ENCODE data around the gene PLCXD3.
"Not testable (repeated sequence)": the region's sequence is repeated elsewhere in the genome, so short reads cannot be mapped to it uniquely, and the experiment has no call there.

The PLCXD3 gene

GRCh38 chr5:41339339-41339738, 171.1 kb downstream of the PLCXD3 start:
- DNase-seq = no peak

- DNase-seq = no peak
Measured at GRCh38 chr5:41338136-41338675, 172.2 kb downstream of the PLCXD3 start.

GRCh38 chr5:41337724-41338123, 172.7 kb downstream of the PLCXD3 start:
- no peak for DNase-seq

- no peak for DNase-seq
Measured at GRCh38 chr5:41337216-41337615, 173.2 kb downstream of the PLCXD3 start.

- no peak for DNase-seq
Measured at GRCh38 chr5:41336471-41336870, 173.9 kb downstream of the PLCXD3 start.

GRCh38 chr5:41335596-41336181, 174.7 kb downstream of the PLCXD3 start:
- no peak for DNase-seq

GRCh38 chr5:41334758-41335157, 175.6 kb downstream of the PLCXD3 start:
- DNase-seq = no peak

GRCh38 chr5:41334221-41334620, 176.2 kb downstream of the PLCXD3 start:
- DNase-seq = no peak

GRCh38 chr5:41325074-41325473, 185.3 kb downstream of the PLCXD3 start:
- DNase-seq = no peak

- DNase-seq = not testable (repeated sequence)
Measured at GRCh38 chr5:41322826-41323225, 187.6 kb downstream of the PLCXD3 start.

GRCh38 chr5:41312478-41313060, 197.8 kb downstream of the PLCXD3 start:
- DNase-seq = no peak

GRCh38 chr5:41312066-41312465, 198.3 kb downstream of the PLCXD3 start:
- DNase-seq = no peak

- DNase-seq = no peak
Measured at GRCh38 chr5:41309275-41309674, 201.1 kb downstream of the PLCXD3 start.

- DNase-seq = no peak
Measured at GRCh38 chr5:41306005-41306404, 204.4 kb downstream of the PLCXD3 start.

GRCh38 chr5:41305056-41305455, 205.3 kb downstream of the PLCXD3 start:
- DNase-seq = no peak

- no peak for DNase-seq
Measured at GRCh38 chr5:41296066-41296465, 214.3 kb downstream of the PLCXD3 start.

- no peak for DNase-seq
Measured at GRCh38 chr5:41291323-41291722, 219.1 kb downstream of the PLCXD3 start.

GRCh38 chr5:41290810-41291209, 219.6 kb downstream of the PLCXD3 start:
- no peak for DNase-seq

GRCh38 chr5:41289970-41290464, 220.4 kb downstream of the PLCXD3 start:
- no peak for DNase-seq

GRCh38 chr5:41286696-41287095, 223.7 kb downstream of the PLCXD3 start:
- no peak for DNase-seq

- no peak for DNase-seq
Measured at GRCh38 chr5:41286165-41286564, 224.2 kb downstream of the PLCXD3 start.

GRCh38 chr5:41284938-41285337, 225.5 kb downstream of the PLCXD3 start:
- no peak for DNase-seq

- DNase-seq = no peak
Measured at GRCh38 chr5:41281215-41281810, 229.1 kb downstream of the PLCXD3 start.

GRCh38 chr5:41279040-41279439, 231.4 kb downstream of the PLCXD3 start:
- DNase-seq = no peak
